HepG2 (cell line): ENCODE measurements around the gene TRIM74. TPM values are rescaled to one million over a fixed set of nuclear protein-coding genes. Genes with fewer than 3 reads are reported as not detected.
"Not testable (repeated sequence)": the region's sequence is repeated elsewhere in the genome, so short reads cannot be mapped to it uniquely, and the experiment has no call there.

ENCODE experiments used
- ATAC-seq: fragments of 200-7000 bp; cut with Tn5 transposase; 3 replicates; pipeline ENCODE4 v1.9.1; 2020; ENCODE audit warnings: mild to moderate bottlenecking, moderate library complexity
- Bru-seq: library from RNA; stranded (reverse); fragments of 400-500 nt; gene quantifications from one replicate; lab custom pipeline; 2021; lab: Mats Ljungman, UMichigan
- BruChase-seq, 2 experiments: library from RNA; stranded (reverse); fragments of 400-500 nt; gene quantifications; one replicate each; lab custom pipeline; 2021; lab: Mats Ljungman, UMichigan
- BruUV-seq: library from RNA; stranded (reverse); fragments of 400-500 nt; replicated peaks from 2 replicates; lab custom pipeline; 2021; lab: Mats Ljungman, UMichigan
- CTCF ChIA-PET: fragments of 300-600 bp; formaldehyde crosslinking; extraction: SDS; loops from one replicate; lab custom pipeline; 2021; ENCODE audit warnings: low total read pairs, inconsistent platforms, low intra/inter-chr PET ratio; lab: Yijun Ruan, JAX
- POLR2A ChIA-PET: fragments of 350-600 bp; sonication (Branson Sonifier 250); formaldehyde crosslinking; loops from one replicate; lab custom pipeline; 2020; ENCODE audit warnings: antibody characterized with exemption, inconsistent platforms; lab: Yijun Ruan, JAX
- DNase-seq: peaks from one replicate; pipeline ENCODE4 v3.0.0-alpha.2; 2015; ENCODE audit warnings: low spot score
- FAIRE-seq: peaks from 3 replicates; lab custom pipeline; 2011; peaks lifted over from hg19 to GRCh38; lab: Jason Lieb, UNC
- H2AFZ ChIP-seq: one replicate; pipeline ENCODE4 v1.6.1; 2011; ENCODE audit warnings: low read length, inconsistent platforms
- H3K27ac ChIP-seq: fragments of 300-600 bp; 3 replicates; pipeline ENCODE4 v1.8.0; 2011; ENCODE audit warnings: mixed run types, mild to moderate bottlenecking, mixed read lengths, low read length, inconsistent platforms; ENCODE audit not compliant: insufficient read depth; ENCODE audit errors: extremely low read length
- H3K27me3 ChIP-seq, 2 experiments: fragments of 200-600 bp in 1 of 2; 2 replicates in 1 of 2; 3 replicates in 1 of 2; pipeline versions ENCODE4 v1.6.0 to v1.8.0; 2011; ENCODE audit warnings: low read length in 2 of 2, mild to moderate bottlenecking in 2 of 2, moderate library complexity in 2 of 2, inconsistent platforms in 1 of 2; ENCODE audit not compliant: insufficient read depth in 2 of 2, control insufficient read depth in 1 of 2
- H3K36me3 ChIP-seq, 2 experiments: fragments of 200-600 bp in 1 of 2; replicated peaks in 1 of 2; 2 replicates in 1 of 2; 3 replicates in 1 of 2; pipeline versions ENCODE4 v1.5.1 to v1.8.0; 2011; ENCODE audit warnings: low read length in 2 of 2, inconsistent platforms in 1 of 2; ENCODE audit not compliant: insufficient read depth in 2 of 2, control insufficient read depth in 1 of 2
- H3K4me1 ChIP-seq: 2 replicates; pipeline ENCODE4 v1.5.1; 2012; ENCODE audit warnings: low read length, inconsistent platforms; ENCODE audit not compliant: insufficient read depth
- H3K4me2 ChIP-seq: 2 replicates; pipeline ENCODE4 v1.6.0; 2011; ENCODE audit warnings: low read depth, low read length, inconsistent platforms
- H3K4me3 ChIP-seq, 3 experiments: fragments of 200-600 bp in 1 of 3; sonication (generic), shearing (Covaris generic) in 1 of 3; replicated peaks in 1 of 3; 2 replicates each; pipeline ENCODE4 v1.5.1; 2011 to 2016; ENCODE audit warnings: low read length in 3 of 3, inconsistent platforms in 2 of 3, low read depth in 2 of 3, mild to moderate bottlenecking in 2 of 3, control low read depth in 1 of 3, mixed read lengths in 1 of 3; ENCODE audit not compliant: insufficient read depth in 1 of 3
- H3K79me2 ChIP-seq: one replicate; pipeline ENCODE4 v1.6.1; 2011; ENCODE audit warnings: low read length, inconsistent platforms; ENCODE audit not compliant: insufficient read depth
- H3K9ac ChIP-seq: 2 replicates; pipeline ENCODE4 v1.6.0; 2011; ENCODE audit warnings: mild to moderate bottlenecking, low read depth, low read length, inconsistent platforms; ENCODE audit not compliant: insufficient read depth
- H3K9me3 ChIP-seq: 2 replicates; pipeline ENCODE4 v1.5.1; 2012; ENCODE audit warnings: mild to moderate bottlenecking, low read length
- H4K20me1 ChIP-seq: 2 replicates; pipeline ENCODE4 v1.6.0; 2011; ENCODE audit warnings: inconsistent platforms, mild to moderate bottlenecking, low read length, moderate library complexity; ENCODE audit not compliant: insufficient read depth
- WGBS: methylation state at CpG from one replicate; pipeline ENCODE4 v1.1.6; 2017; ENCODE audit warnings: low lambda C conversion rate; 5-methylcytosine and 5-hydroxymethylcytosine counted together
- in situ Hi-C: cut with HindIII; loops from 2 replicates; pipeline ENCODE4 v1.10.0; 2017; ENCODE audit warnings: low pct_unique_long_range_greater_than_20kb; ENCODE audit not compliant: extremely low pct_ligation_motif_present
- intact Hi-C: fragments of 100-400 bp; cut with micrococcal nuclease; formaldehyde crosslinking; loops from one replicate; pipeline ENCODE4 v1.10.0; 2022; ENCODE audit not compliant: unreplicated experiment
- long read RNA-seq, 2 experiments: library from RNA in 1 of 2; library from polyadenylated mRNA in 1 of 2; stranded (forward) in 1 of 2; unstranded in 1 of 2; transcript quantifications; one replicate each; pipeline ENCODE4 v2.0.0, GENCODE V29; 2019 to 2022
- polyA minus RNA-seq, 3 experiments: library from RNA; depleted of rRNA, polyadenylated mRNA; stranded (reverse); fragments of >200 nt; gene quantifications; 2 replicates each; pipeline ENCODE4 v1.2.3, GENCODE V29; 2011; ENCODE audit warnings: low replicate concordance in 1 of 3
- polyA plus RNA-seq, 8 experiments: library from polyadenylated mRNA; depleted of rRNA in 3 of 8; stranded (reverse) in 7 of 8; unstranded in 1 of 8; fragments of >200 nt; fragmentation: Illumina TruSeq in 4 of 8; extraction: Trizol in 4 of 8; gene quantifications; 2 replicates each; pipeline versions ENCODE4 v1.2.1 to v1.2.3, GENCODE V29; 2011 to 2016; ENCODE audit warnings: low read depth in 4 of 8, missing spikeins in 1 of 8, mixed read lengths in 1 of 8; ENCODE audit not compliant: insufficient read depth in 1 of 8
- total RNA-seq, 5 experiments: library from RNA; depleted of rRNA; stranded (reverse); fragments of >200 nt; fragmentation: Illumina TruSeq; extraction: Trizol; gene quantifications; 2 replicates each; pipeline ENCODE4 v1.2.3, GENCODE V29; 2016; ENCODE audit warnings: low read depth in 1 of 5

The TRIM74 gene
- 0.88 and 1.4 TPM in 2 replicates for total RNA-seq (2016; rRNA removed; fragmentation: Illumina TruSeq; extraction: Trizol)
- 0.71 TPM in 1 of 2 replicates, not detected in the other for total RNA-seq (2016; cell fraction: cytosol; rRNA removed; fragmentation: Illumina TruSeq; extraction: Trizol; ENCODE audit: low read depth)
- total RNA-seq (2016; cell fraction: insoluble cytoplasmic fraction; rRNA removed; fragmentation: Illumina TruSeq; extraction: Trizol): 0.94 and 2.2 TPM in 2 replicates
- 0.37 and 0.72 TPM in 2 replicates for total RNA-seq (2016; cell fraction: membrane; rRNA removed; fragmentation: Illumina TruSeq; extraction: Trizol)
- total RNA-seq (2016; cell fraction: nucleus; rRNA removed; fragmentation: Illumina TruSeq; extraction: Trizol): 1.4 and 1.5 TPM in 2 replicates
- polyA plus RNA-seq (2011; rRNA removed): 0.51 and 0.61 TPM in 2 replicates
- polyA plus RNA-seq (2011; cell fraction: cytosol; rRNA removed): 0.18 and 0.48 TPM in 2 replicates
- polyA plus RNA-seq (2011; cell fraction: nucleus; rRNA removed): 8.5 and 14.9 TPM in 2 replicates
- polyA plus RNA-seq (2012): 0.90 and 1.1 TPM in 2 replicates
- 0.32 TPM in 1 of 2 replicates, not detected in the other for polyA plus RNA-seq (2016; cell fraction: cytosol; fragmentation: Illumina TruSeq; extraction: Trizol; ENCODE audit: low read depth)
- 1.3 and 2.3 TPM in 2 replicates for polyA plus RNA-seq (2016; cell fraction: insoluble cytoplasmic fraction; fragmentation: Illumina TruSeq; extraction: Trizol; ENCODE audit: low read depth)
- 0.42 and 1.2 TPM in 2 replicates for polyA plus RNA-seq (2016; cell fraction: membrane; fragmentation: Illumina TruSeq; extraction: Trizol; ENCODE audit: low read depth)
- 2.9 and 3.1 TPM in 2 replicates for polyA plus RNA-seq (2016; cell fraction: nucleus; fragmentation: Illumina TruSeq; extraction: Trizol; ENCODE audit: insufficient read depth, low read depth)
- 0.14 and 1.6 TPM in 2 replicates for polyA minus RNA-seq (2011; rRNA and poly(A)+ RNA removed; ENCODE audit: low replicate concordance)
- not detected in 2 replicates for polyA minus RNA-seq (2011; cell fraction: cytosol; rRNA and poly(A)+ RNA removed)
- 0.77 TPM in 1 of 2 replicates, not detected in the other for polyA minus RNA-seq (2011; cell fraction: nucleus; rRNA and poly(A)+ RNA removed)
- percentile 43 among the genes with signal in this experiment for Bru-seq, nascent RNA
- percentile 44 among the genes with signal in this experiment for BruChase-seq, experiment 1, labeled RNA remaining after a 6-hour chase
- BruChase-seq, experiment 2, labeled RNA remaining after a 2-hour chase: percentile 51 among the genes with signal in this experiment
- long read RNA-seq, experiment 1, partial matches to known transcripts: 0 of 1 reads
- long read RNA-seq, experiment 1, other reads (novel, unspliced or antisense): 1 of 1 reads
- long read RNA-seq, experiment 2, partial matches to known transcripts: 0 of 1 reads
- long read RNA-seq, experiment 2, other reads (novel, unspliced or antisense): 1 of 1 reads

GRCh38 chr7:72968980-72969516 lies at the start of gene TRIM74:
TSS of gene TRIM74 (minus strand) at chr7:72969466. CDS start at chr7:72966157, 3,309 bp downstream.
- H3K4me1 ChIP-seq, BruUV-seq, H4K20me1 ChIP-seq, intact Hi-C loops, FAIRE-seq, H3K27me3 ChIP-seq, H3K9ac ChIP-seq, CTCF ChIA-PET, H3K79me2 ChIP-seq, H3K4me2 ChIP-seq, H3K4me3 ChIP-seq, DNase-seq, H2AFZ ChIP-seq, ATAC-seq, H3K27ac ChIP-seq, H3K36me3 ChIP-seq, H3K9me3 ChIP-seq, POLR2A ChIA-PET, in situ Hi-C loops: not testable (repeated sequence)
- WGBS: 93% methylated on average over 17 of the region's 36 CpGs

GRCh38 chr7:73006491-73006890 lies 37.2 kb upstream of the TRIM74 start:
- intact Hi-C loops: not testable (repeated sequence)

More at GRCh38 chr7:73006491-73006890, 37.2 kb upstream of the TRIM74 start:
- FAIRE-seq, CTCF ChIA-PET, ATAC-seq, H3K27me3 ChIP-seq, H3K36me3 ChIP-seq, H3K79me2 ChIP-seq, H3K9me3 ChIP-seq, H4K20me1 ChIP-seq, H3K27ac ChIP-seq, in situ Hi-C loops, H2AFZ ChIP-seq, POLR2A ChIA-PET, BruUV-seq, H3K4me1 ChIP-seq, DNase-seq: not testable (repeated sequence)
- H3K4me2 ChIP-seq: peak overlapping the region; percentile 62
- H3K9ac ChIP-seq: peak overlapping the region; percentile 52; the same call in 1 of the 2 replicates
- 12% methylated on average over 10 of the region's 10 CpGs for WGBS
- H3K4me3 ChIP-seq: peak overlapping the region; percentile 35 to 46 (median 40); a peak in 4 of 6 replicates
